Chondrocyte (in vitro differentiated cells): ENCODE results near the gene PCDHB14. TPM values are rescaled to one million over a fixed set of nuclear protein-coding genes. Genes with fewer than 3 reads are reported as not detected.

Experiments
- DNase-seq: peaks from one replicate; pipeline ENCODE4 v3.0.0; 2021; ENCODE audit warnings: mixed read lengths, low spot score
- H3K27ac Mint-ChIP-seq: one replicate; pipeline ENCODE4 v1.8.0; 2021; ENCODE audit warnings: mild to moderate bottlenecking, moderate library complexity, mixed read lengths; ENCODE audit not compliant: unreplicated experiment
- H3K27me3 Mint-ChIP-seq: 2 replicates; pipeline ENCODE4 v1.8.0; 2021; ENCODE audit warnings: low read depth, mixed read lengths
- H3K36me3 Mint-ChIP-seq: 2 replicates; pipeline ENCODE4 v1.8.0; 2021; ENCODE audit warnings: low read depth, mixed read lengths
- H3K4me1 Mint-ChIP-seq: 2 replicates; pipeline ENCODE4 v1.8.0; 2021; ENCODE audit warnings: low read depth, mild to moderate bottlenecking, mixed read lengths
- H3K4me3 Mint-ChIP-seq: one replicate; pipeline ENCODE4 v1.8.0; 2021; ENCODE audit warnings: mild to moderate bottlenecking, moderate library complexity, mixed read lengths; ENCODE audit not compliant: unreplicated experiment
- H3K9me3 Mint-ChIP-seq: 2 replicates; pipeline ENCODE4 v1.8.0; 2021; ENCODE audit warnings: low read depth, mixed read lengths
- total RNA-seq: library from RNA; stranded (reverse); gene quantifications from 3 replicates; pipeline ENCODE4 v1.2.1, GENCODE V29; 2021
- TF ChIP-seq, protein P1 (sequence below): fragments of 200-600 bp; sonication (generic); IDR thresholded peaks from 2 replicates; pipeline ENCODE4 v1.5.0; 2021; ENCODE audit warnings: antibody characterized with exemption, mild to moderate bottlenecking, moderate library complexity

Gene PCDHB14
- total RNA-seq, 1 donor from 2014 or later, result 4.0 TPM

DNA sequence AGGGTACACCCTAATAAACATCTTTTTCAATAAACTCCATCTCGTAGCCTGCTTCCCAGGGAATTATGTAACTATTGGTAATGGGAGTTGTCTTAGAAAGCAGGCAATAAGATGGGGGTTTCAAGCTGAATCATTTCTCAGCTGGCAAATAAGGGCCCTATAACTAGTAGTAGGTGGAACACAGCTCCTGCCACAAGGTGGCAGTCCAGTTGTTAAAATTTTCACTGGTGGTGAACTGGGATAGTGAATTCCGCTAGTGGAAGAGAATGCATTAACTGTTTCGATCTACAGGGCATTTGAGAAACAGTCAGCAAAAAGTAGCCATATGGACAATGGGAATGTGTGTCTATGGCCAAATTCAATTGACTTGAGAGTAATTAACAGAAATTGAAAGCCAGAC is 49.8 kb downstream of the PCDHB14 start:
- H3K4me1 Mint-ChIP-seq, result no peaks in the 10 kb centered on the region
- no peaks in the 10 kb centered on the region for H3K27me3 Mint-ChIP-seq
- H3K4me3 Mint-ChIP-seq, result no peak overlapping the region
- TF ChIP-seq, protein P1, sequence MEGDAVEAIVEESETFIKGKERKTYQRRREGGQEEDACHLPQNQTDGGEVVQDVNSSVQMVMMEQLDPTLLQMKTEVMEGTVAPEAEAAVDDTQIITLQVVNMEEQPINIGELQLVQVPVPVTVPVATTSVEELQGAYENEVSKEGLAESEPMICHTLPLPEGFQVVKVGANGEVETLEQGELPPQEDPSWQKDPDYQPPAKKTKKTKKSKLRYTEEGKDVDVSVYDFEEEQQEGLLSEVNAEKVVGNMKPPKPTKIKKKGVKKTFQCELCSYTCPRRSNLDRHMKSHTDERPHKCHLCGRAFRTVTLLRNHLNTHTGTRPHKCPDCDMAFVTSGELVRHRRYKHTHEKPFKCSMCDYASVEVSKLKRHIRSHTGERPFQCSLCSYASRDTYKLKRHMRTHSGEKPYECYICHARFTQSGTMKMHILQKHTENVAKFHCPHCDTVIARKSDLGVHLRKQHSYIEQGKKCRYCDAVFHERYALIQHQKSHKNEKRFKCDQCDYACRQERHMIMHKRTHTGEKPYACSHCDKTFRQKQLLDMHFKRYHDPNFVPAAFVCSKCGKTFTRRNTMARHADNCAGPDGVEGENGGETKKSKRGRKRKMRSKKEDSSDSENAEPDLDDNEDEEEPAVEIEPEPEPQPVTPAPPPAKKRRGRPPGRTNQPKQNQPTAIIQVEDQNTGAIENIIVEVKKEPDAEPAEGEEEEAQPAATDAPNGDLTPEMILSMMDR, result no peak
- H3K27ac Mint-ChIP-seq, result no peak overlapping the region
- H3K9me3 Mint-ChIP-seq, result peaks cover 71% of the 10 kb centered on the region
- no peak for DNase-seq
- peaks cover 32% of the 10 kb centered on the region for H3K36me3 Mint-ChIP-seq

Other genes starting within 250 kb of the PCDHB14 start
- 0.05 TPM in 1 of 3 replicates, not detected in the others for gene PCDHB1, start 172.0 kb upstream of the PCDHB14 start, total RNA-seq
- 60.5 to 90.1 TPM (median 64.5 TPM) in 3 replicates for gene PCDHB2, start 128.7 kb upstream of the PCDHB14 start, total RNA-seq
- 5.6 to 12.1 TPM (median 5.6 TPM) in 3 replicates for gene PCDHB3, start 122.9 kb upstream of the PCDHB14 start, total RNA-seq
- 2.0 to 5.4 TPM (median 2.0 TPM) in 3 replicates for gene PCDHB4, start 101.5 kb upstream of the PCDHB14 start, total RNA-seq
- 6.6 to 11.4 TPM (median 10.2 TPM) in 3 replicates for gene PCDHB5, start 88.1 kb upstream of the PCDHB14 start, total RNA-seq
- gene PCDHB6, start 73.3 kb upstream of the PCDHB14 start, total RNA-seq, result 1.2 to 3.1 TPM (median 1.2 TPM) in 3 replicates
- 1.1 to 2.5 TPM (median 1.2 TPM) in 3 replicates for gene PCDHB7, start 50.7 kb upstream of the PCDHB14 start, total RNA-seq
- gene PCDHB8, start 45.6 kb upstream of the PCDHB14 start, total RNA-seq, result 1.1 to 3.1 TPM (median 1.7 TPM) in 3 replicates
- gene PCDHB16, start 41.0 kb upstream of the PCDHB14 start, total RNA-seq, result 4.3 to 6.1 TPM (median 5.9 TPM) in 3 replicates
- gene PCDHB9, start 36.2 kb upstream of the PCDHB14 start, total RNA-seq, result 3.1 to 4.8 TPM (median 3.7 TPM) in 3 replicates
- gene PCDHB10, start 31.0 kb upstream of the PCDHB14 start, total RNA-seq, result 3.8 to 5.3 TPM (median 4.3 TPM) in 3 replicates
- gene PCDHB11, start 23.7 kb upstream of the PCDHB14 start, total RNA-seq, result 0.90 to 2.4 TPM (median 1.3 TPM) in 3 replicates
- 1.5 to 2.4 TPM (median 1.7 TPM) in 3 replicates for gene PCDHB12, start 14.6 kb upstream of the PCDHB14 start, total RNA-seq
- gene PCDHB13, start 9.4 kb upstream of the PCDHB14 start, total RNA-seq, result 2.4 to 2.9 TPM (median 2.9 TPM) in 3 replicates
- gene PCDHB15, start 22.1 kb downstream of the PCDHB14 start, total RNA-seq, result 1.7 to 4.3 TPM (median 1.9 TPM) in 3 replicates
- 0.15 to 0.48 TPM (median 0.41 TPM) in 3 replicates for gene SLC25A2, start 80.7 kb downstream of the PCDHB14 start, total RNA-seq
- 66.4 to 73.3 TPM (median 69.7 TPM) in 3 replicates for gene TAF7, start 97.4 kb downstream of the PCDHB14 start, total RNA-seq
- gene PCDHGA1, start 107.2 kb downstream of the PCDHB14 start, total RNA-seq, result 0.10 to 0.23 TPM (median 0.15 TPM) in 3 replicates
- gene PCDHGA2, start 115.4 kb downstream of the PCDHB14 start, total RNA-seq, result 0.19 to 0.30 TPM (median 0.23 TPM) in 3 replicates
- gene PCDHGA3, start 120.5 kb downstream of the PCDHB14 start, total RNA-seq, result 0.12 to 0.51 TPM (median 0.28 TPM) in 3 replicates
- gene PCDHGB1, start 126.8 kb downstream of the PCDHB14 start, total RNA-seq, result 2.4 to 2.7 TPM (median 2.7 TPM) in 3 replicates
- 0.72 to 1.4 TPM (median 0.94 TPM) in 3 replicates for gene PCDHGA4, start 131.7 kb downstream of the PCDHB14 start, total RNA-seq
- 0.95 to 1.8 TPM (median 1.0 TPM) in 3 replicates for gene PCDHGB2, start 136.7 kb downstream of the PCDHB14 start, total RNA-seq
- 0.15 to 0.48 TPM (median 0.27 TPM) in 3 replicates for gene PCDHGA5, start 140.8 kb downstream of the PCDHB14 start, total RNA-seq
- 0.21 to 0.36 TPM (median 0.30 TPM) in 3 replicates for gene PCDHGB3, start 146.9 kb downstream of the PCDHB14 start, total RNA-seq
- gene PCDHGA6, start 150.5 kb downstream of the PCDHB14 start, total RNA-seq, result 0.38 to 0.65 TPM (median 0.45 TPM) in 3 replicates
- gene PCDHGA7, start 159.4 kb downstream of the PCDHB14 start, total RNA-seq, result 0.17 to 0.31 TPM (median 0.28 TPM) in 3 replicates
- gene PCDHGB4, start 164.4 kb downstream of the PCDHB14 start, total RNA-seq, result 12.6 to 14.2 TPM (median 14.2 TPM) in 3 replicates
- gene PCDHGA8, start 169.3 kb downstream of the PCDHB14 start, total RNA-seq, result 0.47 to 0.59 TPM (median 0.51 TPM) in 3 replicates
- 1.0 to 1.6 TPM (median 1.1 TPM) in 3 replicates for gene PCDHGB5, start 174.6 kb downstream of the PCDHB14 start, total RNA-seq
- 0.97 to 3.6 TPM (median 1.4 TPM) in 3 replicates for gene PCDHGA9, start 179.4 kb downstream of the PCDHB14 start, total RNA-seq
- gene PCDHGB6, start 184.7 kb downstream of the PCDHB14 start, total RNA-seq, result 52.4 to 64.2 TPM (median 56.8 TPM) in 3 replicates
- 14.9 to 17.4 TPM (median 15.8 TPM) in 3 replicates for gene PCDHGA10, start 189.6 kb downstream of the PCDHB14 start, total RNA-seq
- gene PCDHGB7, start 194.3 kb downstream of the PCDHB14 start, total RNA-seq, result 3.5 to 5.4 TPM (median 4.3 TPM) in 3 replicates
- 1.3 to 2.4 TPM (median 1.4 TPM) in 3 replicates for gene PCDHGA11, start 197.7 kb downstream of the PCDHB14 start, total RNA-seq
- 0.64 to 2.2 TPM (median 0.75 TPM) in 3 replicates for gene PCDHGA12, start 207.2 kb downstream of the PCDHB14 start, total RNA-seq